PC-3 (cell line): ENCODE measurements around the gene TAF11. TPM values are rescaled to one million over a fixed set of nuclear protein-coding genes. Genes with fewer than 3 reads are reported as not detected.

Source experiments
- ATAC-seq: fragments of 200-7000 bp; cut with Tn5 transposase; 2 replicates; pipeline ENCODE4 v1.9.1; 2020; ENCODE audit warnings: mild to moderate bottlenecking, moderate library complexity
- BruUV-seq: library from RNA; stranded (reverse); fragments of 400-500 nt; replicated peaks from 2 replicates; lab custom pipeline; 2021; lab: Mats Ljungman, UMichigan
- CTCF ChIA-PET: fragments of 300-600 bp; sonication (Branson Sonifier 250); formaldehyde crosslinking; loops from one replicate; lab custom pipeline; 2022; ENCODE audit warnings: antibody characterized with exemption; lab: Charles Lee
- POLR2A ChIA-PET: fragments of 300-600 bp; sonication (Branson Sonifier 250); formaldehyde crosslinking; loops from one replicate; lab custom pipeline; 2022; ENCODE audit warnings: antibody characterized with exemption; ENCODE audit not compliant: unreplicated experiment; lab: Charles Lee
- DNase-seq: peaks from one replicate; pipeline ENCODE4 v3.0.0-alpha.2; 2015
- H2AFZ ChIP-seq: fragments of 300-600 bp; sonication (generic); 2 replicates; pipeline ENCODE4 v1.6.0; 2016; ENCODE audit warnings: antibody characterized with exemption, low read length
- H3F3A ChIP-seq: fragments of 300-600 bp; sonication (generic); one replicate; pipeline ENCODE4 v1.6.0; 2017; ENCODE audit warnings: antibody characterized with exemption, low read length, control low read depth, mild to moderate bottlenecking; ENCODE audit not compliant: unreplicated experiment
- H3K27ac ChIP-seq: fragments of 300-600 bp; sonication (generic); 2 replicates; pipeline ENCODE4 v1.5.1; 2016; ENCODE audit warnings: mild to moderate bottlenecking, low read length
- H3K27me3 ChIP-seq: fragments of 300-600 bp; sonication (generic); 2 replicates; pipeline ENCODE4 v1.6.1; 2016; ENCODE audit warnings: low read length, mixed read lengths
- H3K36me3 ChIP-seq: fragments of 300-600 bp; sonication (generic); 2 replicates; pipeline ENCODE4 v1.6.1; 2016; ENCODE audit warnings: low read depth, mixed run types, low read length, mixed read lengths
- H3K4me1 ChIP-seq: fragments of 300-600 bp; sonication (generic); 2 replicates; pipeline ENCODE4 v1.5.1; 2016; ENCODE audit warnings: low read length; ENCODE audit not compliant: insufficient read depth
- H3K4me2 ChIP-seq: fragments of 300-600 bp; sonication (generic); 2 replicates; pipeline ENCODE4 v1.6.0; 2016; ENCODE audit warnings: low read length
- H3K4me3 ChIP-seq: fragments of 300-600 bp; sonication (generic); 2 replicates; pipeline ENCODE4 v1.5.1; 2016; ENCODE audit warnings: mild to moderate bottlenecking, low read length, mixed read lengths
- H3K79me2 ChIP-seq: fragments of 300-600 bp; sonication (generic); 2 replicates; pipeline ENCODE4 v1.6.1; 2017; ENCODE audit warnings: low read length, mixed read lengths
- H3K9ac ChIP-seq: fragments of 300-600 bp; sonication (generic); 2 replicates; pipeline ENCODE4 v1.6.0; 2016; ENCODE audit warnings: mild to moderate bottlenecking, low read length
- H3K9me2 ChIP-seq: fragments of 300-600 bp; sonication (generic); replicated peaks from 2 replicates; pipeline ENCODE4 v1.6.1; 2016; ENCODE audit warnings: mixed run types, low read length, mixed read lengths
- H3K9me3 ChIP-seq: fragments of 300-600 bp; sonication (generic); 2 replicates; pipeline ENCODE4 v1.6.1; 2016; ENCODE audit warnings: low read length, mixed read lengths
- H4K20me1 ChIP-seq: fragments of 300-600 bp; sonication (generic); 2 replicates; pipeline ENCODE4 v1.6.1; 2016; ENCODE audit warnings: low read length, mixed read lengths
- EZH2 ChIP-seq: fragments of 300-600 bp; sonication (generic); IDR thresholded peaks from one replicate; pipeline ENCODE4 v1.6.1; 2017; ENCODE audit warnings: antibody characterized with exemption, mild to moderate bottlenecking, low read length; ENCODE audit not compliant: unreplicated experiment
- EZH2phosphoT487 ChIP-seq: fragments of 300-600 bp; sonication (generic); IDR thresholded peaks from 2 replicates; pipeline ENCODE4 v1.6.1; 2018; ENCODE audit warnings: mild to moderate bottlenecking, antibody characterized with exemption, low read length, borderline replicate concordance
- intact Hi-C: fragments of 100-400 bp; cut with micrococcal nuclease; formaldehyde crosslinking; loops from 2 replicates; pipeline ENCODE4 v1.9.0; 2023
- total RNA-seq: library from RNA; depleted of rRNA; stranded (reverse); fragments of >200 nt; gene quantifications from 2 replicates; pipeline ENCODE4 v1.2.3, GENCODE V29; 2014
- TF ChIP-seq, protein P1 (sequence below): fragments of 300-600 bp; sonication (generic); conservative IDR thresholded peaks from 2 replicates; pipeline ENCODE4 v1.5.1; 2017; ENCODE audit warnings: antibody characterized with exemption, low read depth, mild to moderate bottlenecking, low read length

Gene TAF11
- total RNA-seq, 1 experiment from 2014 or later, result 24.1 TPM

DNA sequence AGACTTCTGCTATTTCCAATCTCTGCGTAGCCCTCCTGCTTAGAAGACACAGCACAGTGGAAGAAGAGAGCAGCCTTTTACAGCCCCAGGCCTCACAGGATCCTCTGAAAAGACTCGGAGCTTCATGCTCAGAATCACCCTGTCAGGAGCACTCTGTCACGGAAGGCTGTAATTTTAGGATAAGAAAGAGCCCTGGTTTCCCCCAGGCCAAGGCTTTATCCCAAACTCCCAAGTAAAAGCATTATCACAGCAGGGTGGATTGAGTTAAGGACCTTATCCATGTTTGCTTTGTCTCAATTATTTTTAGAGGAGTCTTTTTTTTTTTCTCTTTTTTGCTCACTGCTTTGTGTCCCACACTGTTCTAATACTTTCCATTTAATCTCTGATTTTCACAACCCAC lies 40.4 kb upstream of the TAF11 start:
- CTCF ChIA-PET, result no interaction called here
- Histone ChIP-seq H3K4me3 (no peak overlapping the region), H3K27me3 (no peaks in the 10 kb centered on the region), H3K36me3 (no peaks in the 10 kb centered on the region), H3K9ac (no peak overlapping the region), H3K4me2 (no peak overlapping the region), H3K9me2 (no peaks in the 10 kb centered on the region), H3K9me3 (no peaks in the 10 kb centered on the region), H3F3A (no peaks in the 10 kb centered on the region), H2AFZ (no peak overlapping the region), H3K79me2 (no peaks in the 10 kb centered on the region; the same call in 1 of the 2 replicates), H3K27ac (no peak overlapping the region), H3K4me1 (peaks cover 9% of the 10 kb centered on the region), H4K20me1 (no peaks in the 10 kb centered on the region)
- TF ChIP-seq, protein P1, sequence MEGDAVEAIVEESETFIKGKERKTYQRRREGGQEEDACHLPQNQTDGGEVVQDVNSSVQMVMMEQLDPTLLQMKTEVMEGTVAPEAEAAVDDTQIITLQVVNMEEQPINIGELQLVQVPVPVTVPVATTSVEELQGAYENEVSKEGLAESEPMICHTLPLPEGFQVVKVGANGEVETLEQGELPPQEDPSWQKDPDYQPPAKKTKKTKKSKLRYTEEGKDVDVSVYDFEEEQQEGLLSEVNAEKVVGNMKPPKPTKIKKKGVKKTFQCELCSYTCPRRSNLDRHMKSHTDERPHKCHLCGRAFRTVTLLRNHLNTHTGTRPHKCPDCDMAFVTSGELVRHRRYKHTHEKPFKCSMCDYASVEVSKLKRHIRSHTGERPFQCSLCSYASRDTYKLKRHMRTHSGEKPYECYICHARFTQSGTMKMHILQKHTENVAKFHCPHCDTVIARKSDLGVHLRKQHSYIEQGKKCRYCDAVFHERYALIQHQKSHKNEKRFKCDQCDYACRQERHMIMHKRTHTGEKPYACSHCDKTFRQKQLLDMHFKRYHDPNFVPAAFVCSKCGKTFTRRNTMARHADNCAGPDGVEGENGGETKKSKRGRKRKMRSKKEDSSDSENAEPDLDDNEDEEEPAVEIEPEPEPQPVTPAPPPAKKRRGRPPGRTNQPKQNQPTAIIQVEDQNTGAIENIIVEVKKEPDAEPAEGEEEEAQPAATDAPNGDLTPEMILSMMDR, result no peak
- TF ChIP-seq EZH2phosphoT487 (no peak), EZH2 (no peak)
- BruUV-seq, result no TSS peak
- ATAC-seq (no peak), DNase-seq (no peak)
- intact Hi-C loops, result no loop called here
- POLR2A ChIA-PET, result no interaction called here

- Histone ChIP-seq H3K9ac (no peak overlapping the region), H2AFZ (no peak overlapping the region), H3K9me2 (no peaks in the 10 kb centered on the region), H3F3A (no peaks in the 10 kb centered on the region), H3K36me3 (no peaks in the 10 kb centered on the region), H3K27me3 (no peaks in the 10 kb centered on the region), H4K20me1 (no peaks in the 10 kb centered on the region), H3K27ac (no peak overlapping the region), H3K9me3 (no peaks in the 10 kb centered on the region), H3K4me2 (no peak overlapping the region), H3K4me1 (peaks cover 19% of the 10 kb centered on the region), H3K79me2 (no peaks in the 10 kb centered on the region), H3K4me3 (no peak overlapping the region)
- POLR2A ChIA-PET, result no interaction called here
- CTCF ChIA-PET, result no interaction called here
- TF ChIP-seq, protein P1, result no peak
- no peak for TF ChIP-seq EZH2phosphoT487
- no peak for TF ChIP-seq EZH2
- intact Hi-C loops, result no loop called here
- ATAC-seq, result peak; percentile 53
- BruUV-seq, result no TSS peak
- DNase-seq, result peak; percentile 47
These were observed 38.8 kb upstream of the TAF11 start for GRCh38 chr6:34926655-34927054.

DNA sequence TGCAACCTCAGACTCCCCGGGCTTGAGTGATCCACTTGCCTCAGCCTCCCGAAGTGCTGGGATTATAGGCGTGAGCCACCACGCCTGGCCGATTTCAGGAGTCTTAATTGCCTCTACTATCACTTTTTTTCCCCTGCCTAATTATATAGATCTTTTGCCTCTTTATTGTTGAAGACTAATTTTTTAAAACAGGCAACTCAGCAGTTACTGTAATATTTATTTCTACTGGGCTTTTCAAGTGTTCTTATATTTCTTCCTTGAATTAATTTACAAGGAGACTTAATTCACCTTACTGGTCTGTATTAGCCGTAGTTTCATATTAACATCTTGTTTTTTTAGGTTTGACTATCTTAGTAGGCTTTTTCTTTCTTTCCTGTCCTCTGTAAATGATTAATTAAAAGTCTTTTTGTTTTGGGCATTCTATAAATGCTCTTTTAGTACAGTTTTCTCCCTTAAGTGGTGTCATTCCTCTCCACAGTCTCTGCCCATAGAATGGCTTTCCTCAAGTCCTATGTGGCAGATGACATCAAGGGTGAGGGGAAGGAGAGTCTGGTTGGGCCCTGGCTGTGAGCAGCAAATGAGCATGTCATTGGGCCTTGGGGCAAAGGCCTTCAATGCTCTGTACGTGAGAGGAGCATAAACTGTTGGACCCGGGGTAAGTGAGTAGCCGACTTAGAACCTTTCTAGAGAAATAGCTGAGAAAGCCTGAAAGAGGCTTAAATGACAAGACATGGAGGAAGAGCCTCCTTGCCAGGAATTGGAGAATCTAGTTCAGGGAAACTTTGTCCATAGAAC lies 37.2 kb upstream of the TAF11 start:
- ChIA-PET POLR2A (no interaction called here), CTCF (no interaction called here)
- DNase-seq (no peak), ATAC-seq (no peak)
- H3K79me2 ChIP-seq, result no peaks in the 10 kb centered on the region
- H3K27ac ChIP-seq, result no peak overlapping the region
- H3K4me3 ChIP-seq, result no peak overlapping the region
- no peak overlapping the region for H3K9ac ChIP-seq
- no peaks in the 10 kb centered on the region for H3K9me2 ChIP-seq
- intact Hi-C loops, result no loop called here
- no peaks in the 10 kb centered on the region for H3K9me3 ChIP-seq
- H4K20me1 ChIP-seq, result no peaks in the 10 kb centered on the region
- no peaks in the 10 kb centered on the region for H3F3A ChIP-seq
- H3K4me2 ChIP-seq, result no peak overlapping the region
- no peak overlapping the region for H2AFZ ChIP-seq
- H3K27me3 ChIP-seq, result no peaks in the 10 kb centered on the region
- H3K36me3 ChIP-seq, result no peaks in the 10 kb centered on the region
- no TSS peak for BruUV-seq
- H3K4me1 ChIP-seq, result peaks cover 19% of the 10 kb centered on the region
- TF ChIP-seq EZH2phosphoT487 (no peak), EZH2 (no peak)
- TF ChIP-seq, protein P1, result no peak
